IPS-11a (cell line): ENCODE results near the gene RUNX1.

Experiments
- H3K4me3 ChIP-seq: one replicate; pipeline ENCODE4 v1.5.1; 2013; ENCODE audit warnings: low read depth, low read length, control low read depth

Gene RUNX1

GRCh38 chr21:34797921-34798535 lies 251.1 kb downstream of the RUNX1 start:
- no peak overlapping the region for H3K4me3 ChIP-seq

GRCh38 chr21:34797201-34797525 lies 251.9 kb downstream of the RUNX1 start:
- no peak overlapping the region for H3K4me3 ChIP-seq

GRCh38 chr21:34796518-34797200 lies 252.4 kb downstream of the RUNX1 start:
- no peak overlapping the region for H3K4me3 ChIP-seq

- no peak overlapping the region for H3K4me3 ChIP-seq
Observed at GRCh38 chr21:34795548-34796180, 253.4 kb downstream of the RUNX1 start.

- no peak overlapping the region for H3K4me3 ChIP-seq
Observed at GRCh38 chr21:34795175-34795547, 253.9 kb downstream of the RUNX1 start.

GRCh38 chr21:34794686-34795085 lies 254.4 kb downstream of the RUNX1 start:
- no peak overlapping the region for H3K4me3 ChIP-seq

- H3K4me3 ChIP-seq, result no peak overlapping the region
Observed at GRCh38 chr21:34793471-34793870, 255.6 kb downstream of the RUNX1 start.

- no peak overlapping the region for H3K4me3 ChIP-seq
Observed at GRCh38 chr21:34792504-34793089, 256.5 kb downstream of the RUNX1 start.

GRCh38 chr21:34791776-34792503 lies 257.2 kb downstream of the RUNX1 start:
- H3K4me3 ChIP-seq, result no peak overlapping the region

- no peak overlapping the region for H3K4me3 ChIP-seq
Observed at GRCh38 chr21:34790834-34791233, 258.3 kb downstream of the RUNX1 start.

- no peak overlapping the region for H3K4me3 ChIP-seq
Observed at GRCh38 chr21:34790341-34790740, 258.8 kb downstream of the RUNX1 start.

GRCh38 chr21:34788879-34789278 lies 260.2 kb downstream of the RUNX1 start:
- H3K4me3 ChIP-seq, result no peak overlapping the region

- H3K4me3 ChIP-seq, result no peak overlapping the region
Observed at GRCh38 chr21:34783815-34784214, 265.3 kb downstream of the RUNX1 start.

- H3K4me3 ChIP-seq, result no peak overlapping the region
Observed at GRCh38 chr21:34782506-34783360, 266.4 kb downstream of the RUNX1 start.

GRCh38 chr21:34781526-34781925 lies 267.6 kb downstream of the RUNX1 start:
- H3K4me3 ChIP-seq, result no peak overlapping the region

GRCh38 chr21:34779860-34780259 lies 269.2 kb downstream of the RUNX1 start:
- H3K4me3 ChIP-seq, result no peak overlapping the region

GRCh38 chr21:34775793-34776192 lies 273.3 kb downstream of the RUNX1 start:
- H3K4me3 ChIP-seq, result no peak overlapping the region

GRCh38 chr21:34774750-34775149 lies 274.4 kb downstream of the RUNX1 start:
- H3K4me3 ChIP-seq, result no peak overlapping the region

GRCh38 chr21:34771512-34772028 lies 277.5 kb downstream of the RUNX1 start:
- H3K4me3 ChIP-seq, result no peak overlapping the region

- H3K4me3 ChIP-seq, result no peak overlapping the region
Observed at GRCh38 chr21:34770576-34770975, 278.5 kb downstream of the RUNX1 start.
